Endodermal cell (in vitro differentiated cells): Measurements from ENCODE around the gene NPHP4. TPM values are rescaled to one million over a fixed set of nuclear protein-coding genes. Genes with fewer than 3 reads are reported as not detected.

Experiments used
- DNase-seq: peaks from one replicate; pipeline ENCODE4 v3.0.0-alpha.2; 2017
- H3K27ac ChIP-seq: 2 replicates; pipeline ENCODE4 v1.5.1; 2013; ENCODE audit warnings: mild to moderate bottlenecking, low read depth, low read length, moderate library complexity
- H3K27me3 ChIP-seq: 2 replicates; pipeline ENCODE4 v1.6.1; 2013; ENCODE audit warnings: mild to moderate bottlenecking, low read length, moderate library complexity; ENCODE audit not compliant: insufficient read depth, control insufficient read depth, poor library complexity, severe bottlenecking
- H3K36me3 ChIP-seq: 2 replicates; pipeline ENCODE4 v1.7.0; 2013; ENCODE audit warnings: mild to moderate bottlenecking, low read length, moderate library complexity; ENCODE audit not compliant: control insufficient read depth, insufficient read depth
- H3K4me1 ChIP-seq: one replicate; pipeline ENCODE4 v1.7.0; 2013; ENCODE audit warnings: low read length; ENCODE audit not compliant: control insufficient read depth, insufficient read depth
- H3K4me3 ChIP-seq: 2 replicates; pipeline ENCODE4 v1.5.1; 2013; ENCODE audit warnings: mild to moderate bottlenecking, low read length, moderate library complexity
- H3K9ac ChIP-seq: 2 replicates; pipeline ENCODE4 v1.6.1; 2013; ENCODE audit warnings: mild to moderate bottlenecking, low read length, moderate library complexity; ENCODE audit not compliant: poor library complexity, severe bottlenecking; ENCODE audit errors: extremely low read depth
- H3K9me3 ChIP-seq: 2 replicates; pipeline ENCODE4 v1.6.1; 2013; ENCODE audit warnings: mild to moderate bottlenecking, low read length, moderate library complexity; ENCODE audit not compliant: control insufficient read depth
- H3K27ac Mint-ChIP-seq: 2 replicates; pipeline ENCODE4 v1.8.0; 2020; ENCODE audit warnings: mixed read lengths
- H3K27me3 Mint-ChIP-seq: 2 replicates; pipeline ENCODE4 v1.8.0; 2021; ENCODE audit warnings: mild to moderate bottlenecking, mixed read lengths; ENCODE audit not compliant: insufficient read depth
- H3K36me3 Mint-ChIP-seq: 2 replicates; pipeline ENCODE4 v1.8.0; 2020; ENCODE audit warnings: low read depth, mixed read lengths
- H3K4me1 Mint-ChIP-seq: 2 replicates; pipeline ENCODE4 v1.8.0; 2020; ENCODE audit warnings: mixed read lengths
- H3K4me3 Mint-ChIP-seq: 2 replicates; pipeline ENCODE4 v1.8.0; 2020; ENCODE audit warnings: mild to moderate bottlenecking, moderate library complexity, mixed read lengths
- H3K9me3 Mint-ChIP-seq: 2 replicates; pipeline ENCODE4 v1.8.0; 2020; ENCODE audit warnings: mild to moderate bottlenecking, mixed read lengths
- WGBS, 2 experiments: methylation state at CpG; one replicate each; pipeline versions ENCODE4 v1.1.5 to v1.1.7; 2013; ENCODE audit warnings: missing lambda C conversion rate in 2 of 2, mixed read lengths in 1 of 2; ENCODE audit not compliant: insufficient coverage in 1 of 2, insufficient read length in 1 of 2; 5-methylcytosine and 5-hydroxymethylcytosine counted together
- total RNA-seq, 2 donors: library from RNA; stranded (reverse); fragmentation: NEBNext Ultra II Directional in 1 of 2; extraction: Animal tissue kit (Norgen Biotek cat#: 25700) in 1 of 2; gene quantifications; 2 replicates in 1 of 2; 3 replicates in 1 of 2; pipeline ENCODE4 v1.2.1, GENCODE V29; 2021
- TF ChIP-seq, protein P1 (sequence below): fragments of 200-600 bp; sonication (generic); conservative IDR thresholded peaks from 2 replicates; pipeline ENCODE4 v1.5.0; 2021; ENCODE audit warnings: antibody characterized with exemption, mild to moderate bottlenecking

NPHP4 gene
- total RNA-seq, 2 donors from 2014 or later, result 19.1 to 25.4 TPM

DNA sequence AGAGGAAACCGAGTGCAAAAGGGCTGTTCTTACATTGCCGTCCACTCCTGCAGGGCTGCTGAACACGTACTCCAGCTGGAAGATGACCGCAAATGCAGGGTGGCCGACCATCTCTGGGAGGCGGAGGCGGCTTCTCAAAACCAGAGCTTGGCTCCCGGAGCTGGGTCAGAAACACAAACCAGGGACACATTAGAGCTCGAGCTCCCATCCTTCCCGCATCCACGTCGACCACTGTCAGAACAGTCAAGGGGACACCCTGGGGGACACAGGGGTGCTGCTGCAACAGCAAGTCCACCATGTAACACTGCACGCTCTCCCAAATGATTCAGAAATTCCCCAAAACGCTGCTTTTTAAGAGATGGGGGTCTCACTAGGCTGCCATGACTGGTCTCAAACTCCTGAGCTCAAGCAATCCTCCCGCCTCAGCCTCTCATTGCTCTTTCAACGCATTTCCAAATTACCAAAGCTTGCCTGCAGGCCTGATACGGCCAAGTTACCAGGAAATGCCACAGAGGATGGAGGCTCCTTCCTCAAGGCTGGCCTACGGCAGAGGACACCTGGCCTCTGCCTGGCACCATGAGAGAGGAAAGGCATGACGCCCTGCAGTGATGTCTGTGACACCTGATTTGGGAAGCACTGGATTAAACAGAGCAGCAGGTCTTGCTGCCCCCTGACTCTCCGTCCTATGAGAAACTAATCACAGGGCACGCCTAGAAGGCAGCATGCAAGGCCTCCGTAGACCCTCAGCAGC is 45.0 kb downstream of the NPHP4 start:
- H3K27ac Mint-ChIP-seq, result no peak overlapping the region
- TF ChIP-seq, protein P1, sequence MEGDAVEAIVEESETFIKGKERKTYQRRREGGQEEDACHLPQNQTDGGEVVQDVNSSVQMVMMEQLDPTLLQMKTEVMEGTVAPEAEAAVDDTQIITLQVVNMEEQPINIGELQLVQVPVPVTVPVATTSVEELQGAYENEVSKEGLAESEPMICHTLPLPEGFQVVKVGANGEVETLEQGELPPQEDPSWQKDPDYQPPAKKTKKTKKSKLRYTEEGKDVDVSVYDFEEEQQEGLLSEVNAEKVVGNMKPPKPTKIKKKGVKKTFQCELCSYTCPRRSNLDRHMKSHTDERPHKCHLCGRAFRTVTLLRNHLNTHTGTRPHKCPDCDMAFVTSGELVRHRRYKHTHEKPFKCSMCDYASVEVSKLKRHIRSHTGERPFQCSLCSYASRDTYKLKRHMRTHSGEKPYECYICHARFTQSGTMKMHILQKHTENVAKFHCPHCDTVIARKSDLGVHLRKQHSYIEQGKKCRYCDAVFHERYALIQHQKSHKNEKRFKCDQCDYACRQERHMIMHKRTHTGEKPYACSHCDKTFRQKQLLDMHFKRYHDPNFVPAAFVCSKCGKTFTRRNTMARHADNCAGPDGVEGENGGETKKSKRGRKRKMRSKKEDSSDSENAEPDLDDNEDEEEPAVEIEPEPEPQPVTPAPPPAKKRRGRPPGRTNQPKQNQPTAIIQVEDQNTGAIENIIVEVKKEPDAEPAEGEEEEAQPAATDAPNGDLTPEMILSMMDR, result no peak
- Histone ChIP-seq H3K27me3 (no peaks in the 10 kb centered on the region), H3K4me1 (no peaks in the 10 kb centered on the region), H3K36me3 (peaks cover 3% of the 10 kb centered on the region), H3K9me3 (no peaks in the 10 kb centered on the region), H3K27ac (no peak overlapping the region), H3K9ac (no peak overlapping the region), H3K4me3 (no peak overlapping the region)
- WGBS, 2 experiments, result 93% methylated on average over 19 to 22 of the region's 22 CpGs
- H3K27me3 Mint-ChIP-seq, result no peaks in the 10 kb centered on the region
- H3K4me1 Mint-ChIP-seq, result no peaks in the 10 kb centered on the region
- H3K36me3 Mint-ChIP-seq, result peaks cover 49% of the 10 kb centered on the region
- H3K4me3 Mint-ChIP-seq, result no peak overlapping the region
- no peak for DNase-seq
- peaks cover 2% of the 10 kb centered on the region for H3K9me3 Mint-ChIP-seq

DNA sequence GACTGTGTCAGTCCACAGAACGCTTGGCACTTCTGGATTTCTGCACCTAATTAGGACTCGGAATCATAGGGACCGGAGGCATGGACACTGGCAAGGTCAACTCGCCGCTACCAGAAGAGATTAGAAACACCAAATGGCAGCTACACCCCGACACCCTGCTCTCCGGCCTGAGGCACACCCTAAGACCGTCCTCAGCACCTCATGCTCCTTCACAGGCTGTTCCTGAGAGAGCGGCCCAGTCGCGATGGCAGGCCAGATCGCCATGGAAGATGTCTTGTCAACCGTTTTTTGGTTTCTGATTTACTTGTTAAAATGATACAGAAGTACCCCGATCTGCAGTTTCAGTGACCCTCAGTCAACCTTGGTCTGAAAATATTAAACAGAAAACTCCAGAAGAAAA is 46.8 kb downstream of the NPHP4 start:
- H3K4me3 Mint-ChIP-seq, result no peak overlapping the region

DNA sequence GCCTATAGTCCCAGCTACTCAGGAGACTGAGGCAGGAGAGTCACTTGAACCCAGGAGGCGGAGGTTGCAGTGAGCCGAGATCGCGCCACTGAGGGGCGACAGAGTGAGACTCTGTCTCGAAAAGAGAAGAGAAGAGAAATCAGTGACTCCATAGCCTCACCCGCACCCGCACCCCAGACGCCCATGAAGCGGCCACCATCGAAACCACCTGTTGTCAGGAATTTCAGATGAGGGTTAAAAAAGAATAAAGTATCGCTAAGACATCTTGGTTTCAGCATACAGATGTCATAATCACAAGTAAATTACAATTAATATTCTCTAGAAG is 47.4 kb downstream of the NPHP4 start:
- no peak overlapping the region for H3K27ac Mint-ChIP-seq
- H3K27me3 Mint-ChIP-seq, result no peaks in the 10 kb centered on the region
- DNase-seq, result no peak
- H3K36me3 Mint-ChIP-seq, result peaks cover 49% of the 10 kb centered on the region
- no peak overlapping the region for H3K27ac ChIP-seq
- TF ChIP-seq, protein P1, result no peak
- peaks cover 7% of the 10 kb centered on the region for H3K36me3 ChIP-seq
- H3K4me3 Mint-ChIP-seq, result no peak overlapping the region
- no peaks in the 10 kb centered on the region for H3K9me3 ChIP-seq
- H3K4me3 ChIP-seq, result no peak overlapping the region
- no peaks in the 10 kb centered on the region for H3K27me3 ChIP-seq
- H3K9ac ChIP-seq, result no peak overlapping the region
- no peaks in the 10 kb centered on the region for H3K4me1 Mint-ChIP-seq
- no peaks in the 10 kb centered on the region for H3K4me1 ChIP-seq
- WGBS, 2 experiments, result 93 to 95% methylated on average over 9 to 12 of the region's 12 CpGs
- peaks cover 2% of the 10 kb centered on the region for H3K9me3 Mint-ChIP-seq

More for the DNA sequence above, 46.8 kb downstream of the NPHP4 start:
- Mint-ChIP-seq H3K27ac (no peak overlapping the region), H3K9me3 (peaks cover 2% of the 10 kb centered on the region), H3K4me1 (no peaks in the 10 kb centered on the region), H3K36me3 (peaks cover 48% of the 10 kb centered on the region), H3K27me3 (no peaks in the 10 kb centered on the region)
- no peak for DNase-seq
- H3K27me3 ChIP-seq, result no peaks in the 10 kb centered on the region
- H3K9me3 ChIP-seq, result no peaks in the 10 kb centered on the region
- TF ChIP-seq, protein P1, result no peak
- 95 to 98% methylated on average over 12 to 14 of the region's 14 CpGs for WGBS, 2 experiments
- no peaks in the 10 kb centered on the region for H3K4me1 ChIP-seq
- no peak overlapping the region for H3K4me3 ChIP-seq
- no peak overlapping the region for H3K9ac ChIP-seq
- peaks cover 7% of the 10 kb centered on the region for H3K36me3 ChIP-seq
- H3K27ac ChIP-seq, result no peak overlapping the region
